Breast epithelium (tissue), 3 donors: ENCODE measurements around the gene ZNF501.

Experiments
- CTCF ChIP-seq, 3 donors: fragments of 450-650 bp; IDR thresholded peaks; one replicate each; pipeline ENCODE4 v1.5.1; 2016 to 2017; ENCODE audit warnings: antibody characterized with exemption in 3 of 3, mild to moderate bottlenecking in 3 of 3, moderate library complexity in 3 of 3
- POLR2AphosphoS5 ChIP-seq, 3 donors: sonication (generic); formaldehyde crosslinking; IDR thresholded peaks; one replicate each; pipeline ENCODE4 v1.6.1; 2017; ENCODE audit warnings: antibody characterized with exemption in 3 of 3

- TF ChIP-seq CTCF (IDR thresholded peaks at IDR 0.05) (no peak), POLR2AphosphoS5 (IDR thresholded peaks at IDR 0.05) (no peak)
Measured at GRCh38 chr3:44772099-44772442, 42.6 kb downstream of the ZNF501 start.
